GM23248 (cell line): ENCODE measurements around the gene GTPBP4. TPM values are rescaled to one million over a fixed set of nuclear protein-coding genes. Genes with fewer than 3 reads are reported as not detected.

Experiments
- DNase-seq: peaks from one replicate; pipeline ENCODE4 v3.0.0-alpha.2; 2015
- H2AFZ ChIP-seq: fragments of 200-600 bp; sonication (generic); 2 replicates; pipeline ENCODE4 v1.6.1; 2016; ENCODE audit warnings: antibody characterized with exemption
- H3F3A ChIP-seq: fragments of 200-600 bp; sonication (generic); 2 replicates; pipeline ENCODE4 v1.6.1; 2016; ENCODE audit warnings: mild to moderate bottlenecking, antibody characterized with exemption, mixed run types; ENCODE audit not compliant: insufficient read depth
- H3K27ac ChIP-seq: fragments of 200-600 bp; sonication (generic); 2 replicates; pipeline ENCODE4 v1.5.1; 2016; ENCODE audit warnings: mild to moderate bottlenecking
- H3K27me3 ChIP-seq: fragments of 200-600 bp; sonication (generic); replicated peaks from 2 replicates; pipeline ENCODE4 v1.6.1; 2016; ENCODE audit warnings: mild to moderate bottlenecking; ENCODE audit not compliant: insufficient read depth
- H3K36me3 ChIP-seq: fragments of 200-600 bp; sonication (generic); 2 replicates; pipeline ENCODE4 v1.6.1; 2016; ENCODE audit warnings: low read depth, mild to moderate bottlenecking
- H3K4me1 ChIP-seq: fragments of 200-600 bp; sonication (generic); 2 replicates; pipeline ENCODE4 v1.6.1; 2016; ENCODE audit warnings: mild to moderate bottlenecking; ENCODE audit not compliant: insufficient read depth
- H3K4me2 ChIP-seq: fragments of 200-600 bp; sonication (generic); one replicate; pipeline ENCODE4 v1.6.1; 2016; ENCODE audit warnings: mild to moderate bottlenecking; ENCODE audit not compliant: unreplicated experiment
- H3K4me3 ChIP-seq: fragments of 200-600 bp; sonication (generic); 2 replicates; pipeline ENCODE4 v1.5.1; 2016; ENCODE audit warnings: mild to moderate bottlenecking
- H3K79me2 ChIP-seq: fragments of 200-600 bp; sonication (generic); 2 replicates; pipeline ENCODE4 v1.6.1; 2016; ENCODE audit warnings: mild to moderate bottlenecking; ENCODE audit not compliant: insufficient read depth
- H3K9ac ChIP-seq: fragments of 200-600 bp; sonication (generic); 2 replicates; pipeline ENCODE4 v1.6.1; 2016; ENCODE audit warnings: mild to moderate bottlenecking
- H3K9me2 ChIP-seq: fragments of 200-600 bp; sonication (generic); 2 replicates; pipeline ENCODE4 v1.6.1; 2016; ENCODE audit warnings: mixed run types, mild to moderate bottlenecking, moderate library complexity; ENCODE audit not compliant: insufficient read depth
- H3K9me3 ChIP-seq: fragments of 200-600 bp; sonication (generic); one replicate; pipeline ENCODE4 v1.6.1; 2017; ENCODE audit warnings: low read depth
- H4K20me1 ChIP-seq: fragments of 200-600 bp; sonication (generic); 2 replicates; pipeline ENCODE4 v1.6.0; 2016; ENCODE audit not compliant: insufficient read depth
- EZH2 ChIP-seq: fragments of 200-600 bp; sonication (generic); IDR thresholded peaks from 2 replicates; pipeline ENCODE4 v1.6.1; 2018; ENCODE audit warnings: antibody characterized with exemption, mild to moderate bottlenecking; ENCODE audit not compliant: insufficient read depth, poor library complexity, severe bottlenecking
- EZH2phosphoT487 ChIP-seq: fragments of 200-600 bp; sonication (generic); IDR thresholded peaks from 2 replicates; pipeline ENCODE4 v1.6.1; 2018; ENCODE audit warnings: antibody characterized with exemption, moderate library complexity, mild to moderate bottlenecking, low read depth; ENCODE audit not compliant: insufficient read depth
- WGBS, 2 experiments: methylation state at CpG; one replicate each; pipeline ENCODE4 v1.1.6; 2015 to 2017; ENCODE audit warnings: low lambda C conversion rate in 2 of 2, low coverage in 1 of 2; ENCODE audit errors: missing lambda C conversion rate in 2 of 2; 5-methylcytosine and 5-hydroxymethylcytosine counted together
- in situ Hi-C: fragments of 300-500 bp; cut with MboI; formaldehyde crosslinking; loops from 2 replicates; pipeline ENCODE4 v1.15.0; 2020
- polyA plus RNA-seq: library from polyadenylated mRNA; unstranded; fragments of >200 nt; fragmentation: Nextera tagmentation; extraction: Ambion mirVana; gene quantifications from 2 replicates; pipeline ENCODE4 v1.2.1, GENCODE V29; 2016
- total RNA-seq: library from RNA; depleted of rRNA; stranded (reverse); fragments of >200 nt; shearing (Covaris generic); gene quantifications from 2 replicates; pipeline ENCODE4 v1.2.3, GENCODE V29; 2014

Gene GTPBP4
- total and polyA plus RNA-seq, 2 experiments from 2014 or later = 34.3 to 71.6 TPM

GRCh38 chr10:955127-955819 lies 33.0 kb upstream of the GTPBP4 start:
- TF ChIP-seq EZH2 (no peak), EZH2phosphoT487 (no peak)
- DNase-seq = no peak
- Histone ChIP-seq H3K9me3 (no peaks in the 10 kb centered on the region), H3K27me3 (peaks cover 13% of the 10 kb centered on the region), H2AFZ (no peak overlapping the region), H3K9me2 (no peaks in the 10 kb centered on the region), H3K79me2 (no peaks in the 10 kb centered on the region), H4K20me1 (no peaks in the 10 kb centered on the region), H3F3A (no peaks in the 10 kb centered on the region), H3K27ac (no peak overlapping the region), H3K4me3 (no peak overlapping the region), H3K36me3 (no peaks in the 10 kb centered on the region), H3K4me2 (no peak overlapping the region), H3K9ac (no peak overlapping the region), H3K4me1 (no peaks in the 10 kb centered on the region)
- in situ Hi-C loops = no loop called here
- WGBS, 2 experiments = 28 to 32% methylated on average over 11 to 13 of the region's 13 CpGs

- in situ Hi-C loops = no loop called here
- no peak for TF ChIP-seq EZH2phosphoT487
- TF ChIP-seq EZH2 = no peak
- Histone ChIP-seq H4K20me1 (no peaks in the 10 kb centered on the region), H3K4me2 (no peak overlapping the region), H3K36me3 (no peaks in the 10 kb centered on the region), H3K4me1 (no peaks in the 10 kb centered on the region), H3K79me2 (no peaks in the 10 kb centered on the region), H3K9me3 (no peaks in the 10 kb centered on the region), H3K9me2 (no peaks in the 10 kb centered on the region), H3K27me3 (peaks cover 13% of the 10 kb centered on the region), H3K4me3 (no peak overlapping the region), H3F3A (no peaks in the 10 kb centered on the region), H3K9ac (no peak overlapping the region), H2AFZ (no peak overlapping the region), H3K27ac (no peak overlapping the region)
- WGBS, 2 experiments = 76 to 85% methylated on average over 5 to 9 of the region's 9 CpGs
- DNase-seq = no peak
Observed at GRCh38 chr10:955820-956217, 32.4 kb upstream of the GTPBP4 start.

GRCh38 chr10:958106-958505 lies 30.1 kb upstream of the GTPBP4 start:
- no peak overlapping the region for H3K4me2 ChIP-seq
- no peaks in the 10 kb centered on the region for H3K79me2 ChIP-seq
- no peak for TF ChIP-seq EZH2phosphoT487
- TF ChIP-seq EZH2 = no peak
- H2AFZ ChIP-seq = no peak overlapping the region
- no peak overlapping the region for H3K9ac ChIP-seq
- H3K4me3 ChIP-seq = no peak overlapping the region
- H3K9me2 ChIP-seq = no peaks in the 10 kb centered on the region
- H3K36me3 ChIP-seq = no peaks in the 10 kb centered on the region
- 94% methylated on average over 9 of the region's 9 CpGs for WGBS, 2 experiments
- H3K27me3 ChIP-seq = peaks cover 13% of the 10 kb centered on the region
- no peaks in the 10 kb centered on the region for H3K4me1 ChIP-seq
- DNase-seq = no peak
- no peaks in the 10 kb centered on the region for H4K20me1 ChIP-seq
- no peak overlapping the region for H3K27ac ChIP-seq
- no peaks in the 10 kb centered on the region for H3K9me3 ChIP-seq
- H3F3A ChIP-seq = no peaks in the 10 kb centered on the region
- in situ Hi-C loops = no loop called here

- no peaks in the 10 kb centered on the region for H3K36me3 ChIP-seq
- no peak for TF ChIP-seq EZH2
- TF ChIP-seq EZH2phosphoT487 = no peak
- H3K27me3 ChIP-seq = peaks cover 13% of the 10 kb centered on the region
- no peak overlapping the region for H3K27ac ChIP-seq
- no peak overlapping the region for H2AFZ ChIP-seq
- H3K4me1 ChIP-seq = no peaks in the 10 kb centered on the region
- no peaks in the 10 kb centered on the region for H3F3A ChIP-seq
- no peak overlapping the region for H3K9ac ChIP-seq
- 81 to 85% methylated on average over 6 of the region's 6 CpGs for WGBS, 2 experiments
- no peak overlapping the region for H3K4me3 ChIP-seq
- H3K79me2 ChIP-seq = no peaks in the 10 kb centered on the region
- H4K20me1 ChIP-seq = no peaks in the 10 kb centered on the region
- in situ Hi-C loops = no loop called here
- no peak overlapping the region for H3K4me2 ChIP-seq
- H3K9me2 ChIP-seq = no peaks in the 10 kb centered on the region
- DNase-seq = no peak
- H3K9me3 ChIP-seq = no peaks in the 10 kb centered on the region
Observed at GRCh38 chr10:958856-959255, 29.4 kb upstream of the GTPBP4 start.
